ENCODE measurements around the gene SLC24A3.

SLC24A3 gene

GRCh38 chr20:19431316-19431700 is 218.9 kb downstream of the SLC24A3 start:
- DNase-seq: no peak

GRCh38 chr20:19431906-19432305 is 219.5 kb downstream of the SLC24A3 start:
- DNase-seq: no peak

GRCh38 chr20:19433371-19434350 is 221.2 kb downstream of the SLC24A3 start:
- no peak for DNase-seq

- no peak for DNase-seq
Observed at GRCh38 chr20:19435316-19435715, 222.9 kb downstream of the SLC24A3 start.

- no peak for DNase-seq
Observed at GRCh38 chr20:19435821-19436220, 223.4 kb downstream of the SLC24A3 start.

GRCh38 chr20:19438488-19438887 is 226.0 kb downstream of the SLC24A3 start:
- DNase-seq: no peak

GRCh38 chr20:19440660-19441527 is 228.5 kb downstream of the SLC24A3 start:
- no peak for DNase-seq

GRCh38 chr20:19446246-19446645 is 233.8 kb downstream of the SLC24A3 start:
- DNase-seq: no peak

- no peak for DNase-seq
Observed at GRCh38 chr20:19448632-19449031, 236.2 kb downstream of the SLC24A3 start.

GRCh38 chr20:19449051-19449450 is 236.6 kb downstream of the SLC24A3 start:
- DNase-seq: no peak

GRCh38 chr20:19451231-19451922 is 238.9 kb downstream of the SLC24A3 start:
- no peak for DNase-seq

- no peak for DNase-seq
Observed at GRCh38 chr20:19451923-19452295, 239.5 kb downstream of the SLC24A3 start.

GRCh38 chr20:19453410-19453809 is 241.0 kb downstream of the SLC24A3 start:
- DNase-seq: no peak

- DNase-seq: no peak
Observed at GRCh38 chr20:19453862-19454261, 241.4 kb downstream of the SLC24A3 start.

GRCh38 chr20:19456595-19457395 is 244.4 kb downstream of the SLC24A3 start:
- DNase-seq: no peak

GRCh38 chr20:19457611-19458010 is 245.2 kb downstream of the SLC24A3 start:
- DNase-seq: no peak

GRCh38 chr20:19460386-19460785 is 247.9 kb downstream of the SLC24A3 start:
- DNase-seq: no peak

- DNase-seq: no peak
Observed at GRCh38 chr20:19462491-19462890, 250.0 kb downstream of the SLC24A3 start.

- DNase-seq: no peak
Observed at GRCh38 chr20:19463597-19463996, 251.2 kb downstream of the SLC24A3 start.

- no peak for DNase-seq
Observed at GRCh38 chr20:19465536-19465935, 253.1 kb downstream of the SLC24A3 start.

- DNase-seq: no peak
Observed at GRCh38 chr20:19466206-19466928, 253.9 kb downstream of the SLC24A3 start.

Measured in activated CD4-positive, alpha-beta T cell treated with anti-CD3 and anti-CD28 coated beads, Interleukin-2, amount 50 U/mL, for 16 hours (primary cell).